HepG2 (cell line): ENCODE data around the gene ABCA2. TPM values are rescaled to one million over a fixed set of nuclear protein-coding genes. Genes with fewer than 3 reads are reported as not detected.

Experiments
- AHR ChIP-seq: IDR thresholded peaks from 2 replicates; pipeline ENCODE4 v1.6.1; 2018; ENCODE audit warnings: missing genetic modification reagents, missing compliant biosample characterization
- ARNTL ChIP-seq: sonication (generic); formaldehyde crosslinking; IDR thresholded peaks from 2 replicates; pipeline ENCODE4 v1.4.0; 2020; ENCODE audit warnings: mild to moderate bottlenecking, missing genetic modification reagents
- ATM ChIP-seq: fragments of 450-650 bp; IDR thresholded peaks from 2 replicates; pipeline ENCODE4 v1.7.1; 2017; ENCODE audit warnings: mild to moderate bottlenecking, borderline replicate concordance
- DNMT1 ChIP-seq: sonication (generic); formaldehyde crosslinking; IDR thresholded peaks from 2 replicates; pipeline ENCODE4 v1.5.1; 2020; ENCODE audit warnings: mild to moderate bottlenecking, missing genetic modification reagents
- FOXK2 ChIP-seq: fragments of 450-650 bp; IDR thresholded peaks from 2 replicates; pipeline ENCODE4 v1.6.1; 2016
- NFE2 ChIP-seq: sonication (generic); formaldehyde crosslinking; IDR thresholded peaks from 2 replicates; pipeline ENCODE4 v1.4.0; 2020; ENCODE audit warnings: missing genetic modification reagents
- SAP130 ChIP-seq: IDR thresholded peaks from 2 replicates; pipeline ENCODE4 v1.6.1; 2016; ENCODE audit warnings: low read depth
- SRF ChIP-seq: IDR thresholded peaks from 2 replicates; pipeline ENCODE4 v1.6.1; 2011; ENCODE audit warnings: mild to moderate bottlenecking, low read depth, low read length, moderate library complexity
- TMF1 ChIP-seq: sonication (generic); formaldehyde crosslinking; IDR thresholded peaks from 2 replicates; pipeline ENCODE4 v1.8.1; 2022; ENCODE audit warnings: low read depth, missing genetic modification reagents
- ZNF282 ChIP-seq: fragments of 450-650 bp; IDR thresholded peaks from 2 replicates; pipeline ENCODE4 v1.6.1; 2018; ENCODE audit not compliant: partially characterized antibody
- ZNF30 ChIP-seq: sonication (generic); formaldehyde crosslinking; IDR thresholded peaks from 2 replicates; pipeline ENCODE4 v1.5.0; 2020; ENCODE audit warnings: mild to moderate bottlenecking, missing genetic modification reagents
- ZNF430 ChIP-seq: sonication (generic); formaldehyde crosslinking; IDR thresholded peaks from 2 replicates; pipeline ENCODE4 v1.9.0; 2021; ENCODE audit warnings: mild to moderate bottlenecking, missing genetic modification reagents
- ZNF557 ChIP-seq: sonication (generic); formaldehyde crosslinking; IDR thresholded peaks from 2 replicates; pipeline ENCODE4 v1.4.0; 2020; ENCODE audit warnings: missing genetic modification reagents
- ZNF619 ChIP-seq: sonication (generic); formaldehyde crosslinking; IDR thresholded peaks from 2 replicates; pipeline ENCODE4 v1.4.0; 2020; ENCODE audit warnings: mild to moderate bottlenecking, missing genetic modification reagents
- ZNF678 ChIP-seq: sonication (generic); formaldehyde crosslinking; IDR thresholded peaks from 2 replicates; pipeline ENCODE4 v1.4.0; 2020; ENCODE audit warnings: mild to moderate bottlenecking, missing genetic modification reagents
- polyA plus RNA-seq, 8 experiments: library from polyadenylated mRNA; depleted of rRNA in 3 of 8; stranded (reverse) in 7 of 8; unstranded in 1 of 8; fragments of >200 nt; fragmentation: Illumina TruSeq in 4 of 8; extraction: Trizol in 4 of 8; gene quantifications; 2 replicates each; pipeline versions ENCODE4 v1.2.1 to v1.2.3, GENCODE V29; 2011 to 2016; ENCODE audit warnings: low read depth in 4 of 8, missing spikeins in 1 of 8, mixed read lengths in 1 of 8; ENCODE audit not compliant: insufficient read depth in 1 of 8
- total RNA-seq, 5 experiments: library from RNA; depleted of rRNA; stranded (reverse); fragments of >200 nt; fragmentation: Illumina TruSeq; extraction: Trizol; gene quantifications; 2 replicates each; pipeline ENCODE4 v1.2.3, GENCODE V29; 2016; ENCODE audit warnings: low read depth in 1 of 5
- TF ChIP-seq, protein P1 (sequence below): sonication (generic); formaldehyde crosslinking; IDR thresholded peaks from 2 replicates; pipeline ENCODE4 v1.5.0; 2020; ENCODE audit warnings: missing genetic modification reagents, mild to moderate bottlenecking, borderline replicate concordance
- TF ChIP-seq, protein P2 (sequence below): sonication (generic); formaldehyde crosslinking; IDR thresholded peaks from 2 replicates; pipeline ENCODE4 v1.4.0; 2020; ENCODE audit warnings: missing genetic modification reagents
- TF ChIP-seq, protein P3 (sequence below): sonication (generic); formaldehyde crosslinking; IDR thresholded peaks from 2 replicates; pipeline ENCODE4 v1.4.0; 2020; ENCODE audit warnings: missing genetic modification reagents
- TF ChIP-seq, protein P4 (sequence below): sonication (generic); formaldehyde crosslinking; IDR thresholded peaks from 2 replicates; pipeline ENCODE4 v1.5.0; 2020; ENCODE audit warnings: missing genetic modification reagents

Gene ABCA2
- total and polyA plus RNA-seq, 2 of the 13 experiments (the other 11 are each of a cell fraction or from before 2014, with no cell fraction given), result 2.9 to 19.2 TPM

DNA sequence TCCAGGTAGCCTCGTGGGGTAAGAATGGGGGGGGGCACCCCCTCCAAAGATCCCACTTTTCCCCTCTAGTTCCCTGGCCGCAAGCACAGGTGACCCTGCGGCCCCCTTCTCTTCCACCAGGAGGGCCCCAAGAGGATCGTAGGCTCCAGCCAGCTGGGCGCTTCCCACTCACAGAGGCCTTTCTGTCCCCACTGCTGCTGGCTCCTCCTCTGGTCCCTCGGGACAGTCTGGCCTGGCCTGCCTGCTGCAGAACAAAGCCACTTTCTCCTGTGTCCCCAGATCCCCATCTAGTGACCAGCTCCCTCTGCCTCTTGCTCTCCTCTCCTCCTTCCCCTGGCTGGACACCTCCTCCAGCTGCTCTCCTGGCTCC, 42.9 kb upstream of the ABCA2 start (continued):
- TF ChIP-seq, protein P1, sequence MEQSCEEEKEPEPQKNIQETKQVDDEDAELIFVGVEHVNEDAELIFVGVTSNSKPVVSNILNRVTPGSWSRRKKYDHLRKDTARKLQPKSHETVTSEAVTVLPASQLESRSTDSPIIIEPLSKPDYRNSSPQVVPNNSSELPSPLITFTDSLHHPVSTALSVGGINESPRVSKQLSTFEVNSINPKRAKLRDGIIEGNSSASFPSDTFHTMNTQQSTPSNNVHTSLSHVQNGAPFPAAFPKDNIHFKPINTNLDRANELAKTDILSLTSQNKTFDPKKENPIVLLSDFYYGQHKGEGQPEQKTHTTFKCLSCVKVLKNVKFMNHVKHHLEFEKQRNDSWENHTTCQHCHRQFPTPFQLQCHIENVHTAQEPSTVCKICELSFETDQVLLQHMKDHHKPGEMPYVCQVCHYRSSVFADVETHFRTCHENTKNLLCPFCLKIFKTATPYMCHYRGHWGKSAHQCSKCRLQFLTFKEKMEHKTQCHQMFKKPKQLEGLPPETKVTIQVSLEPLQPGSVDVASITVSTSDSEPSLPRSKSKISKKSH (CRISPR knock-in tag), result 0 out of 2 replicates have a peak, but pooled peaks have one; percentile 50
- TF ChIP-seq SRF (no peak), ZNF678 (no peak), FOXK2 (no peak), ARNTL (CRISPR knock-in tag) (0 out of 2 replicates have a peak, but pooled peaks have one; percentile 6), ZNF557 (CRISPR knock-in tag) (no peak), ZNF30 (CRISPR knock-in tag) (no peak), DNMT1 (CRISPR knock-in tag) (no peak), ZNF430 (CRISPR knock-in tag) (no peak; the same call in 1 of the 2 replicates), ZNF619 (CRISPR knock-in tag) (peak; percentile 43; the same call in 1 of the 2 replicates), ZNF282 (no peak), NFE2 (CRISPR knock-in tag) (no peak), SAP130 (CRISPR knock-in tag) (0 out of 2 replicates have a peak, but pooled peaks have one; percentile 1), AHR (CRISPR knock-in tag) (no peak), ATM (no peak), TMF1 (no peak)
- TF ChIP-seq, protein P2, sequence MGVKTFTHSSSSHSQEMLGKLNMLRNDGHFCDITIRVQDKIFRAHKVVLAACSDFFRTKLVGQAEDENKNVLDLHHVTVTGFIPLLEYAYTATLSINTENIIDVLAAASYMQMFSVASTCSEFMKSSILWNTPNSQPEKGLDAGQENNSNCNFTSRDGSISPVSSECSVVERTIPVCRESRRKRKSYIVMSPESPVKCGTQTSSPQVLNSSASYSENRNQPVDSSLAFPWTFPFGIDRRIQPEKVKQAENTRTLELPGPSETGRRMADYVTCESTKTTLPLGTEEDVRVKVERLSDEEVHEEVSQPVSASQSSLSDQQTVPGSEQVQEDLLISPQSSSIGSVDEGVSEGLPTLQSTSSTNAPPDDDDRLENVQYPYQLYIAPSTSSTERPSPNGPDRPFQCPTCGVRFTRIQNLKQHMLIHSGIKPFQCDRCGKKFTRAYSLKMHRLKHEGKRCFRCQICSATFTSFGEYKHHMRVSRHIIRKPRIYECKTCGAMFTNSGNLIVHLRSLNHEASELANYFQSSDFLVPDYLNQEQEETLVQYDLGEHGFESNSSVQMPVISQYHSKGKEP (CRISPR knock-in tag), result no peak
- TF ChIP-seq, protein P3, sequence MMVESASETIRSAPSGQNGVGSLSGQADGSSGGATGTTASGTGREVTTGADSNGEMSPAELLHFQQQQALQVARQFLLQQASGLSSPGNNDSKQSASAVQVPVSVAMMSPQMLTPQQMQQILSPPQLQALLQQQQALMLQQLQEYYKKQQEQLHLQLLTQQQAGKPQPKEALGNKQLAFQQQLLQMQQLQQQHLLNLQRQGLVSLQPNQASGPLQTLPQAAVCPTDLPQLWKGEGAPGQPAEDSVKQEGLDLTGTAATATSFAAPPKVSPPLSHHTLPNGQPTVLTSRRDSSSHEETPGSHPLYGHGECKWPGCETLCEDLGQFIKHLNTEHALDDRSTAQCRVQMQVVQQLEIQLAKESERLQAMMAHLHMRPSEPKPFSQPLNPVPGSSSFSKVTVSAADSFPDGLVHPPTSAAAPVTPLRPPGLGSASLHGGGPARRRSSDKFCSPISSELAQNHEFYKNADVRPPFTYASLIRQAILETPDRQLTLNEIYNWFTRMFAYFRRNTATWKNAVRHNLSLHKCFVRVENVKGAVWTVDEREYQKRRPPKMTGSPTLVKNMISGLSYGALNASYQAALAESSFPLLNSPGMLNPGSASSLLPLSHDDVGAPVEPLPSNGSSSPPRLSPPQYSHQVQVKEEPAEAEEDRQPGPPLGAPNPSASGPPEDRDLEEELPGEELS, result peak; percentile 2; the same call in 1 of the 2 replicates
- TF ChIP-seq, protein P4, sequence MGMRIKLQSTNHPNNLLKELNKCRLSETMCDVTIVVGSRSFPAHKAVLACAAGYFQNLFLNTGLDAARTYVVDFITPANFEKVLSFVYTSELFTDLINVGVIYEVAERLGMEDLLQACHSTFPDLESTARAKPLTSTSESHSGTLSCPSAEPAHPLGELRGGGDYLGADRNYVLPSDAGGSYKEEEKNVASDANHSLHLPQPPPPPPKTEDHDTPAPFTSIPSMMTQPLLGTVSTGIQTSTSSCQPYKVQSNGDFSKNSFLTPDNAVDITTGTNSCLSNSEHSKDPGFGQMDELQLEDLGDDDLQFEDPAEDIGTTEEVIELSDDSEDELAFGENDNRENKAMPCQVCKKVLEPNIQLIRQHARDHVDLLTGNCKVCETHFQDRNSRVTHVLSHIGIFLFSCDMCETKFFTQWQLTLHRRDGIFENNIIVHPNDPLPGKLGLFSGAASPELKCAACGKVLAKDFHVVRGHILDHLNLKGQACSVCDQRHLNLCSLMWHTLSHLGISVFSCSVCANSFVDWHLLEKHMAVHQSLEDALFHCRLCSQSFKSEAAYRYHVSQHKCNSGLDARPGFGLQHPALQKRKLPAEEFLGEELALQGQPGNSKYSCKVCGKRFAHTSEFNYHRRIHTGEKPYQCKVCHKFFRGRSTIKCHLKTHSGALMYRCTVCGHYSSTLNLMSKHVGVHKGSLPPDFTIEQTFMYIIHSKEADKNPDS (CRISPR knock-in tag), result no peak
